ENCODE measurements around the gene ADGRL3.

DNA sequence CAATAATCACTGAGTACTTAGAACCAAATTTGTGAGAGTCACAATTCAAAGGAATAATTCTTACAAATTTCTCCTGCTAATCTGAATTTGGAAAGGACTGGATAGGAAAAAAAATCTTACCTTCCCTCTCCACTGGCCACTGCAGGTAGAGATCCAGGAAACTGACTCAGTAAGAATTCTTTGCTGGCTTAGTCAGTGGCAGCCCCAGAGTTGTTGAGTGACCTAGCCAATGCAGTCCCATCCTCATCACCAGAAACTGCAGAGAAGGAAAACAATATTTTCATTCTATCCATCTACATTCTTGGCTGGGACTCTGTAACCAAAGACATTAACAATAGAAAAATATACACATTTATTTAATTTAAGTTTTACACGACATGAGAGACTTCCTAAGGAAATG is 572.0 kb downstream of the ADGRL3 start:
- TF ChIP-seq, protein P1, sequence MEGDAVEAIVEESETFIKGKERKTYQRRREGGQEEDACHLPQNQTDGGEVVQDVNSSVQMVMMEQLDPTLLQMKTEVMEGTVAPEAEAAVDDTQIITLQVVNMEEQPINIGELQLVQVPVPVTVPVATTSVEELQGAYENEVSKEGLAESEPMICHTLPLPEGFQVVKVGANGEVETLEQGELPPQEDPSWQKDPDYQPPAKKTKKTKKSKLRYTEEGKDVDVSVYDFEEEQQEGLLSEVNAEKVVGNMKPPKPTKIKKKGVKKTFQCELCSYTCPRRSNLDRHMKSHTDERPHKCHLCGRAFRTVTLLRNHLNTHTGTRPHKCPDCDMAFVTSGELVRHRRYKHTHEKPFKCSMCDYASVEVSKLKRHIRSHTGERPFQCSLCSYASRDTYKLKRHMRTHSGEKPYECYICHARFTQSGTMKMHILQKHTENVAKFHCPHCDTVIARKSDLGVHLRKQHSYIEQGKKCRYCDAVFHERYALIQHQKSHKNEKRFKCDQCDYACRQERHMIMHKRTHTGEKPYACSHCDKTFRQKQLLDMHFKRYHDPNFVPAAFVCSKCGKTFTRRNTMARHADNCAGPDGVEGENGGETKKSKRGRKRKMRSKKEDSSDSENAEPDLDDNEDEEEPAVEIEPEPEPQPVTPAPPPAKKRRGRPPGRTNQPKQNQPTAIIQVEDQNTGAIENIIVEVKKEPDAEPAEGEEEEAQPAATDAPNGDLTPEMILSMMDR (tag by site-specific recombination; IDR thresholded peaks at IDR 0.05) = no peak
- TF ChIP-seq, protein P2, sequence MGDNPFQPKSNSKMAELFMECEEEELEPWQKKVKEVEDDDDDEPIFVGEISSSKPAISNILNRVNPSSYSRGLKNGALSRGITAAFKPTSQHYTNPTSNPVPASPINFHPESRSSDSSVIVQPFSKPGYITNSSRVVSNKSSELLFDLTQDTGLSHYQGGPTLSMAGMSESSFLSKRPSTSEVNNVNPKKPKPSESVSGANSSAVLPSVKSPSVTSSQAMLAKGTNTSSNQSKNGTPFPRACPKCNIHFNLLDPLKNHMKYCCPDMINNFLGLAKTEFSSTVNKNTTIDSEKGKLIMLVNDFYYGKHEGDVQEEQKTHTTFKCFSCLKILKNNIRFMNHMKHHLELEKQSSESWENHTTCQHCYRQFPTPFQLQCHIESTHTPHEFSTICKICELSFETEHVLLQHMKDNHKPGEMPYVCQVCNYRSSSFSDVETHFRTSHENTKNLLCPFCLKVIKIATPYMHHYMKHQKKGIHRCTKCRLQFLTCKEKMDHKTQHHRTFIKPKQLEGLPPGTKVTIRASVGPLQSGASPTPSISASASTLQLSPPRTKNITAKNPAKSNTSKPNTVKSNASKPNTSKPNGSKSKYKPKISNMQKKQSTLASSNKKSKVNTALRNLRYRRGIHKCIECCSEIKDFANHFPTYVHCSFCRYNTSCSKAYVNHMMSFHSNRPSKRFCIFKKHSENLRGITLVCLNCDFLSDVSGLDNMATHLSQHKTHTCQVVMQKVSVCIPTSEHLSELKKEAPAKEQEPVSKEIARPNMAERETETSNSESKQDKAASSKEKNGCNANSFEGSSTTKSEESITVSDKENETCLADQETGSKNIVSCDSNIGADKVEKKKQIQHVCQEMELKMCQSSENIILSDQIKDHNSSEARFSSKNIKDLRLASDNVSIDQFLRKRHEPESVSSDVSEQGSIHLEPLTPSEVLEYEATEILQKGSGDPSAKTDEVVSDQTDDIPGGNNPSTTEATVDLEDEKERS (tag by site-specific recombination; IDR thresholded peaks at IDR 0.05) = no peak
- TF ChIP-seq ZNF292 (tag by site-specific recombination; IDR thresholded peaks at IDR 0.05; ENCODE audit: borderline replicate concordance, low read depth) (no peak), ZBTB21 (tag by site-specific recombination; IDR thresholded peaks at IDR 0.05) (no peak), ZNF707 (tag by site-specific recombination; IDR thresholded peaks at IDR 0.05) (no peak)
- TF ChIP-seq, protein P3, sequence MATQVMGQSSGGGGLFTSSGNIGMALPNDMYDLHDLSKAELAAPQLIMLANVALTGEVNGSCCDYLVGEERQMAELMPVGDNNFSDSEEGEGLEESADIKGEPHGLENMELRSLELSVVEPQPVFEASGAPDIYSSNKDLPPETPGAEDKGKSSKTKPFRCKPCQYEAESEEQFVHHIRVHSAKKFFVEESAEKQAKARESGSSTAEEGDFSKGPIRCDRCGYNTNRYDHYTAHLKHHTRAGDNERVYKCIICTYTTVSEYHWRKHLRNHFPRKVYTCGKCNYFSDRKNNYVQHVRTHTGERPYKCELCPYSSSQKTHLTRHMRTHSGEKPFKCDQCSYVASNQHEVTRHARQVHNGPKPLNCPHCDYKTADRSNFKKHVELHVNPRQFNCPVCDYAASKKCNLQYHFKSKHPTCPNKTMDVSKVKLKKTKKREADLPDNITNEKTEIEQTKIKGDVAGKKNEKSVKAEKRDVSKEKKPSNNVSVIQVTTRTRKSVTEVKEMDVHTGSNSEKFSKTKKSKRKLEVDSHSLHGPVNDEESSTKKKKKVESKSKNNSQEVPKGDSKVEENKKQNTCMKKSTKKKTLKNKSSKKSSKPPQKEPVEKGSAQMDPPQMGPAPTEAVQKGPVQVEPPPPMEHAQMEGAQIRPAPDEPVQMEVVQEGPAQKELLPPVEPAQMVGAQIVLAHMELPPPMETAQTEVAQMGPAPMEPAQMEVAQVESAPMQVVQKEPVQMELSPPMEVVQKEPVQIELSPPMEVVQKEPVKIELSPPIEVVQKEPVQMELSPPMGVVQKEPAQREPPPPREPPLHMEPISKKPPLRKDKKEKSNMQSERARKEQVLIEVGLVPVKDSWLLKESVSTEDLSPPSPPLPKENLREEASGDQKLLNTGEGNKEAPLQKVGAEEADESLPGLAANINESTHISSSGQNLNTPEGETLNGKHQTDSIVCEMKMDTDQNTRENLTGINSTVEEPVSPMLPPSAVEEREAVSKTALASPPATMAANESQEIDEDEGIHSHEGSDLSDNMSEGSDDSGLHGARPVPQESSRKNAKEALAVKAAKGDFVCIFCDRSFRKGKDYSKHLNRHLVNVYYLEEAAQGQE (tag by site-specific recombination; IDR thresholded peaks at IDR 0.05) = no peak
- TF ChIP-seq, protein P4, sequence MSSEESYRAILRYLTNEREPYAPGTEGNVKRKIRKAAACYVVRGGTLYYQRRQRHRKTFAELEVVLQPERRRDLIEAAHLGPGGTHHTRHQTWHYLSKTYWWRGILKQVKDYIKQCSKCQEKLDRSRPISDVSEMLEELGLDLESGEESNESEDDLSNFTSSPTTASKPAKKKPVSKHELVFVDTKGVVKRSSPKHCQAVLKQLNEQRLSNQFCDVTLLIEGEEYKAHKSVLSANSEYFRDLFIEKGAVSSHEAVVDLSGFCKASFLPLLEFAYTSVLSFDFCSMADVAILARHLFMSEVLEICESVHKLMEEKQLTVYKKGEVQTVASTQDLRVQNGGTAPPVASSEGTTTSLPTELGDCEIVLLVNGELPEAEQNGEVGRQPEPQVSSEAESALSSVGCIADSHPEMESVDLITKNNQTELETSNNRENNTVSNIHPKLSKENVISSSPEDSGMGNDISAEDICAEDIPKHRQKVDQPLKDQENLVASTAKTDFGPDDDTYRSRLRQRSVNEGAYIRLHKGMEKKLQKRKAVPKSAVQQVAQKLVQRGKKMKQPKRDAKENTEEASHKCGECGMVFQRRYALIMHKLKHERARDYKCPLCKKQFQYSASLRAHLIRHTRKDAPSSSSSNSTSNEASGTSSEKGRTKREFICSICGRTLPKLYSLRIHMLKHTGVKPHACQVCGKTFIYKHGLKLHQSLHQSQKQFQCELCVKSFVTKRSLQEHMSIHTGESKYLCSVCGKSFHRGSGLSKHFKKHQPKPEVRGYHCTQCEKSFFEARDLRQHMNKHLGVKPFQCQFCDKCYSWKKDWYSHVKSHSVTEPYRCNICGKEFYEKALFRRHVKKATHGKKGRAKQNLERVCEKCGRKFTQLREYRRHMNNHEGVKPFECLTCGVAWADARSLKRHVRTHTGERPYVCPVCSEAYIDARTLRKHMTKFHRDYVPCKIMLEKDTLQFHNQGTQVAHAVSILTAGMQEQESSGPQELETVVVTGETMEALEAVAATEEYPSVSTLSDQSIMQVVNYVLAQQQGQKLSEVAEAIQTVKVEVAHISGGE (tag by site-specific recombination; conservative IDR thresholded peaks at IDR 0.05; ENCODE audit: low read depth) = no peak

Measured in HEK293 (cell line).